BJ (cell line): ENCODE results near the gene SIGLEC9. TPM values are rescaled to one million over a fixed set of nuclear protein-coding genes. Genes with fewer than 3 reads are reported as not detected.
A peak's percentile ranks its signal among the peaks of the same experiment; 100 is the strongest.

Experiments
- CTCF ChIA-PET: fragments of 350-600 bp; formaldehyde crosslinking; extraction: SDS; loops from one replicate; lab custom pipeline; 2021; ENCODE audit warnings: antibody characterized with exemption, inconsistent platforms; lab: Yijun Ruan, JAX
- POLR2A ChIA-PET: fragments of 300-600 bp; sonication (Branson Sonifier 250); formaldehyde crosslinking; extraction: SDS; loops from one replicate; lab custom pipeline; 2021; ENCODE audit warnings: antibody characterized with exemption; lab: Charles Lee
- DNase-seq: peaks from one replicate; pipeline ENCODE4 v3.0.0-alpha.2; 2011; ENCODE audit warnings: low read depth
- H3K27me3 ChIP-seq: 2 replicates; pipeline ENCODE4 v1.6.0; 2011; ENCODE audit warnings: low read length; ENCODE audit not compliant: control insufficient read depth, insufficient read depth
- H3K36me3 ChIP-seq: 2 replicates; pipeline ENCODE4 v1.5.1; 2011; ENCODE audit warnings: low read length; ENCODE audit not compliant: control insufficient read depth, insufficient read depth
- H3K4me3 ChIP-seq: 2 replicates; pipeline ENCODE4 v1.5.1; 2011; ENCODE audit warnings: low read depth, mild to moderate bottlenecking, control low read depth, low read length
- CTCF ChIP-seq: IDR thresholded peaks from 2 replicates; pipeline ENCODE4 v1.5.1; 2011; ENCODE audit warnings: low read depth, mild to moderate bottlenecking, control low read depth, inconsistent platforms, low read length, moderate library complexity; ENCODE audit not compliant: insufficient read depth
- polyA plus RNA-seq: library from polyadenylated mRNA; depleted of rRNA; stranded (reverse); fragments of >200 nt; gene quantifications from 2 replicates; pipeline ENCODE4 v1.2.3, GENCODE V29; 2011

SIGLEC9 gene
- polyA plus RNA-seq, 1 experiment, result not detected

GRCh38 chr19:51100601-51101000, 24.1 kb upstream of the SIGLEC9 start:
- CTCF ChIA-PET, result no interaction called here
- POLR2A ChIA-PET, result no interaction called here
- no peak for TF ChIP-seq CTCF
- Histone ChIP-seq H3K27me3 (no peaks in the 10 kb centered on the region), H3K36me3 (peaks cover 16% of the 10 kb centered on the region), H3K4me3 (no peak overlapping the region)
- no peak for DNase-seq

- POLR2A ChIA-PET, result no interaction called here
- Histone ChIP-seq H3K4me3 (no peak overlapping the region), H3K36me3 (peaks cover 14% of the 10 kb centered on the region), H3K27me3 (no peaks in the 10 kb centered on the region)
- DNase-seq, result no peak
- no peak for TF ChIP-seq CTCF
- CTCF ChIA-PET, result no interaction called here
These were observed 23.4 kb upstream of the SIGLEC9 start for GRCh38 chr19:51101171-51101865.

- ChIA-PET CTCF (interaction anchor here (1.6 kb wide), 1 partner anchor 9 kb away, joined by 4 read pairs; no protein-coding TSS in a partner anchor), POLR2A (no interaction called here)
- no peak overlapping the region for H3K4me3 ChIP-seq
- H3K36me3 ChIP-seq, result peaks cover 12% of the 10 kb centered on the region
- DNase-seq, result no peak
- no peaks in the 10 kb centered on the region for H3K27me3 ChIP-seq
- no peak for TF ChIP-seq CTCF
These were observed 21.7 kb upstream of the SIGLEC9 start for GRCh38 chr19:51102991-51103390.

GRCh38 chr19:51103926-51104341, 20.8 kb upstream of the SIGLEC9 start:
- no peak for TF ChIP-seq CTCF

GRCh38 chr19:51107406-51108065, 17.2 kb upstream of the SIGLEC9 start:
- POLR2A ChIA-PET, result no interaction called here
- DNase-seq, result no peak
- CTCF ChIA-PET, result no interaction called here
- Histone ChIP-seq H3K4me3 (peak overlapping the region; percentile 68), H3K27me3 (no peaks in the 10 kb centered on the region), H3K36me3 (peaks cover 7% of the 10 kb centered on the region)
- TF ChIP-seq CTCF, result no peak

More at GRCh38 chr19:51103926-51104341, 20.8 kb upstream of the SIGLEC9 start:
- POLR2A ChIA-PET, result no interaction called here
- Histone ChIP-seq H3K36me3 (peaks cover 9% of the 10 kb centered on the region), H3K4me3 (no peak overlapping the region), H3K27me3 (no peaks in the 10 kb centered on the region)
- no peak for DNase-seq
- CTCF ChIA-PET, result no interaction called here
